ENCODE data around the gene PRDM10.
"Not testable (repeated sequence)": the region's sequence is repeated elsewhere in the genome, so short reads cannot be mapped to it uniquely, and the experiment has no call there.

Gene PRDM10

GRCh38 chr11:129973068-129973467 is 29.6 kb downstream of the PRDM10 start:
- DNase-seq, result no peak

DNA sequence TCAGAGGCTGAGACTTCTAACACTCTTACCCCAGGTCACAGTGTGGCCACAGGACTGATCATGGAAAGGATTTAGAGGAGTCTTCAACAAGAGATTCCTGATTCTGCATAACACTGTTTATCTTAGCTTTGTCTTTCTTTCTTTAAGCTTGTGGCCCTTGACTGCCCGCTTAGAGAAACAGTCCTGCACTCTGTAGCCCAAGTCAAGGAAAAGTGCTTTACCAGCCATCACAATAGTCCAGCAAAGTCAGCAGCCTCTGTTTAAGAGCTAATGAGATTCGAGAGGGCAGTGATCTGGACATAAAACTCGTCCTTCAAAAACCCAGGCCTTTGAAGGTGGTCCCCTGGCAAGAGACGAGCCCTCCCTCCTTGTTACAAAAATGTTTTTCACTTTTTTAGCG is 30.0 kb downstream of the PRDM10 start:
- no peak for DNase-seq

- not testable (repeated sequence) for DNase-seq
These were observed 30.8 kb downstream of the PRDM10 start for GRCh38 chr11:129971856-129972255.

- no peak for DNase-seq
These were observed 32.7 kb downstream of the PRDM10 start for GRCh38 chr11:129969920-129970319.

- DNase-seq, result no peak
These were observed 33.8 kb downstream of the PRDM10 start for GRCh38 chr11:129968591-129969419.

DNA sequence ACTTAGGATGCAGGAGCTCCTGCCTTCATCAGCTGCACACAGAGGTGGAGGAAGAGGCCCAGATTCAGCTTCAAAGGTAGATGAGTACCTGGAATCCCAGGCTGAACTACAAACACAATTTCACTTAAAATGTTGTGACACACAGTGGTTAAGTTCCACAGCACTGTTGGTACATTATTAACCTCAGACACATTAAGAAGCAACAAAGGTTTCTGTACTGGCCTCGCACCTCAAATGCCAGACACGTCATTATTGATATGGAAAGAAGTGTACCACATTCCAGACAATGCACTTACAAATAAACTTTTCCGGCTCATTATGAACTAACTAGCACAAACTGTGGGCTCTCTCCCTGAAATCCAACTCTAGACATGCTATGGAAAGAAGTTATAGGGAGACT is 34.6 kb downstream of the PRDM10 start:
- DNase-seq, result no peak

- no peak for DNase-seq
These were observed 37.4 kb downstream of the PRDM10 start for GRCh38 chr11:129965248-129965647.

DNA sequence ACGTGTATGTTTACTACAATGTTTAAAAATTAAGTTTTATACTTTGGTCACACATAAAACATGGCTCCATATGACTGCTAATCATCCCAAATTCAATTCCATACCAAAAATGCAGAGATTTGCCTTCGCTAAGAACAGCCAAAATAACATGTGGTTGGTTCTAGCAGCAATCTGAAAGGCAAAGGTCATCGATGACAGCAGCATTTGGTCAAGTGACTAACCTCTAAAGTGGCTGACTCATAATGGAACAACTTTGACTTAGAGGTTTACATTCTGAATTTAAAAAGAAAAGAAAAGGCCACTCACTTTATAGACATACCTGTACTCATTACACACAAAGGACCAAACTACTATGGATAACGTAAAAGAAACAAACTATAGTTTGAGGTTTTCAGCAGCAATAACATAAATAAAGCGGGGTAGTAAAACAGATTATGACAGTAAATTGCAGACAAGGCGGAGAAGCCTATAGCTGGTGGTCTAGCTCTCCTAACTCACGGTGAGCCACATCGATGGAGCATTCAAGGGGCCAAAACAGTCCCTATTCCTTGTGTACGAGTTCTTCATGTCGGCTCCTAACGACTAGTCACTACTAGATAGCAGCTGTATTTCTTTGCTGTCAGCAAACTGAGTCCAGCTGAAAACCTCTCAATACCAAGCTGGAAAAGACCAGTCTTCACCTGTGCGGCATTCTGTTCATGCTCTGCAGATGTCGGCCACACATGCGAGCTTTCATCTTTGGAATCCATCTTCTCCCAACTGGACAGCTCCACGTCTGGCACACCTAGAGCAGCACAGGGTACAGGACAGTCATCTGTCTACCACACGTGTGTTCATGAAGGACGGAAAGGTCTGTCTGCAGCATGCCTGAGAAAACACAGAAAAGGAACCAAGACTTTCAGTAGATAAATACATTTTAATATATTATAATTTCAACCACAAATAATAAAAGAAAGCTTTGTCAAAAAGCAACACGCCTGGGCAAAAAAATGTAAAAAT is 42.1 kb downstream of the PRDM10 start:
- peak; percentile 52 for DNase-seq

DNA sequence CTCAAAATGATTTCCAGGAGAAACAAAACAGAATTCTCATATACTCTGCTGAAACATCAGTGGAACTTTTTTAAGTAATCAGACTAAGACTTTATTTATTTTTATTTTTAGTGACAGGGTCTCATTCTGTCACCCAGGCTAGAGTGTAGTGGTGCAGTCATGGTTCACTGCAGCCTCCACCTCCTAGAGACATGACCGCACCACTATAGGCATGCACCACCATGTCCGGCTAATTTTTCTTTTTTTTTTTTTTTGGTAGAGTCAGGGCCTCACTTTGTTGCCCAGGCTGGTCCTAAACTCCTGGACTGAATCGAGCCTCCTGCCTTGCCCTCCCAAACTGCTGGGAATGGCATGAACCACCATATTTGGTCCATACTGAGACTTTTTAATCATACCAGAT is 42.9 kb downstream of the PRDM10 start:
- DNase-seq, result no peak

- DNase-seq, result no peak
These were observed 47.4 kb downstream of the PRDM10 start for GRCh38 chr11:129955282-129955681.

DNA sequence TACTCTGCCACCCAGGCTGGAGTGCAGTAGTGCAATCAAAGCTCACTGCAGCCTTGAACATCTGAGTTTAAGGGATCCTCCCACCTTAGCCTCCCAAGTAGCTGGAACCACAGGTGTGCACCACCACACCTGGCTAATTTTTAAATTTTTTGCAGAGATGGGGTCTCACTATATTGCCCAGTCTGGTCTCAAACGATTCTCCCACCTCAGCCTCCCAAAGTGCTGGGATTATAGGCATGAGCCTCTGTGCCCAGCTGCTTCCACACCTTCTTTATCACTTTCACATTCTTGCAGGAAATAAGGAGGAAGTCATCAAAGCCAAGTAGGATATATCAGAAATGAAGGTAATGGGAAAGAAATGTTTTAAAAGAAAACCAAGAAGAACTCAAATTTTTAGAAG is 47.9 kb downstream of the PRDM10 start:
- DNase-seq, result not testable (repeated sequence)

GRCh38 chr11:129951866-129952262 is 50.8 kb downstream of the PRDM10 start:
- DNase-seq, result no peak

DNA sequence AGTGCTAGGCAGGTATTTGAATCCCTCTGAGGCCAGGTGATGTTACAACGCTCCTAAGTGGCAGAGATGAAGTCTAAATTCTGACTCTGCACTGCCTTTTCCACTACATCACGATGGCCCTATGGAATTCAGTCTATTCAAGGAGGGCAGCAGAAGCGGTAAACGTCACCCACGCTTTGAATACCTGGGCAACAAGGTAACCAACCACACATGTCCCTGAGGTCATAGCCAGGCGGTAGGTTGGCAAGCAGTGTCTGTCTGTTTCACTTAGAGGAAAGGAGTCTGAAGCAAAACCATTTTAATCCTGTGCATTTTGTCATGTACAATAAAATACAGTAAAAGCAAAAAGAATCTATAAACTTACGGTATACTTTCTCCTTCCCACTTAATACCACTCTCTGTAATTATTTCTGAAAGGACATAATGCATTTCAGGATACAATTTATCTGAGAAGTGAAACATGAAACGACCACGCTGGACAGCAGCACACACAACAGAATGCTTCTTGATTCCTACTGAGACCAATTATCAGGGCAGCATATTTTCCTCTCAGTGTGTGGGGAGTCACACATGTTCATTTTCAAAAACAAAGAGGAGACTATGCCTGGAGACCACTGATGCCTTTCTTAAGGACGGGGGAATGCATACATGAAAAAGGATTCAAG is 51.3 kb downstream of the PRDM10 start:
- no peak for DNase-seq

- DNase-seq, result no peak
These were observed 52.2 kb downstream of the PRDM10 start for GRCh38 chr11:129950101-129951091.

- no peak for DNase-seq
These were observed 53.6 kb downstream of the PRDM10 start for GRCh38 chr11:129948926-129949466.

GRCh38 chr11:129947474-129947873 is 55.2 kb downstream of the PRDM10 start:
- DNase-seq, result no peak

GRCh38 chr11:129946965-129947364 is 55.7 kb downstream of the PRDM10 start:
- no peak for DNase-seq

DNA sequence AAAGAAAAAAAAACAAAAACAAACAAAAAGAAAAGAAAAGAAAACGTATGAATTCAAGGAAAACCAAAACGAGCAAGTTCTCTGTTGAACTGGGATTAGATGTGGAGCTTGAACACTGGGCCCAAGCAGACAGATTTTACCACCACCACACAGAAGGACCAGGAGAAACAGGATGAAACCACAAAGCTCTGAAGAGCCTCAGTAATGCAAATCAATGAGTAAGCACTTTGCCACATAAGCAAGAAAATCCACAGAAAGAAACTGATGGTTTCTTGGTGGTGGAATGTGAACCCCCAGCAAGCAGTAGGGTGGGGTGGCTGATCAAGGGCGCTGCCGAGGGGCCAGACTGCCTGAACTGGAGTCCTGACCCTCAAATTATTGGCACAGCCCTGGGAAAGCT is 56.4 kb downstream of the PRDM10 start:
- DNase-seq, result no peak

DNA sequence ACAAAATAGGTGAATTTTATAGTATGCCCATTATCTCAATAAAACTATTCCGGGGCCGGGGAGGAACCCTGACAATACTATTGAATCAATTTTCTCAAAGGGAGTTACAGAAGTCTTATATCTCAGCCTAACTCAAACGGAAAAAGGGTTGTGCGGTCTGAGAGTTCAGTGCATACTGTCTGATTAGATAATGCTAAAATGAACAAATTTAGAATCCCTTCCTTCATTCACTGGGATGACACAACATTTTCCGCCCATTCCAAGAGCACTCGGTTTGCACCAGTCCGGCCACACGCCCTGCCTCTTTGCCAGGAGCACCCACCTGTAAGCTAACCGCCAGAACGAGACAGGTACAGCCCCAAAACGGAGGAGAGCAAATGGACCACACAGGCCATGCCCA is 57.3 kb downstream of the PRDM10 start:
- DNase-seq, result no peak

- no peak for DNase-seq
These were observed 57.9 kb downstream of the PRDM10 start for GRCh38 chr11:129944696-129945095.

DNA sequence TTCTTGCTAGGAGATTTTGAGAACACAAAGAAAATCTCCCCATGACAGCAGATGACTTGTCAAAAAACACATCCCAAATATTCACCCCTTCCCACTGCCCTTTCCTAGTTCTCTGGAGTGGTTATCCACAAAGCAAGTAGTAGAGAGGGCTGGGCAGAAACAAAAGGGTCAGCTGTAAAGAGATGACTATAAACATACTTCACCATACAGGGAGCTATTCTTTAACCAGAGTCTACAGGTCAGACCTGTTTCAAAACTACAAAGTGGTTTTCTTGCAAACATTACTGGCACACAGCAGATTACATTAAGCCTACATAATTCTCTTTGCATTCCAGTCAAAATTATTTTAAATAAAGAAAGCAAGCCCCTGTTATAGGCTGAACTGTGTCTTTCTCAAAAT is 59.6 kb downstream of the PRDM10 start:
- no peak for DNase-seq

- DNase-seq, result no peak
These were observed 63.1 kb downstream of the PRDM10 start for GRCh38 chr11:129939510-129939909.

Measured in amniotic stem cell (primary cell).